ENCODE results near the gene ZNF236.

- no peak for TF ChIP-seq CTCF (IDR thresholded peaks at IDR 0.05)
- no peak for TF ChIP-seq POLR2AphosphoS5 (IDR thresholded peaks at IDR 0.05)
- no peak for TF ChIP-seq EP300 (IDR thresholded peaks at IDR 0.05)
- TF ChIP-seq POLR2A (IDR thresholded peaks at IDR 0.05): no peak
These were observed 62.6 kb downstream of the ZNF236 start for GRCh38 chr18:76885001-76885400.

Data from stomach (tissue), 4 donors.